ENCODE measurements around the gene CNGA2.

Gene CNGA2

GRCh38 chrX:151765026-151765425 lies 30.5 kb downstream of the CNGA2 start:
- in situ Hi-C loops (cut with HindIII; ENCODE audit: low sequenced_read_pairs) = loop anchor here (25.0 kb wide), 1 partner anchor 1072 kb away; the partner anchor contains the start of genes CETN2 and NSDHL
- DNase-seq (ENCODE audit: low read depth) = no peak
- TF ChIP-seq CTCF (IDR thresholded peaks at IDR 0.05; ENCODE audit: low read depth, low read length, missing control alignments) = no peak
- no peak overlapping the region for H3K4me3 ChIP-seq (ENCODE audit: low read depth, low read length)

GRCh38 chrX:151771726-151772125 lies 37.2 kb downstream of the CNGA2 start:
- TF ChIP-seq CTCF (IDR thresholded peaks at IDR 0.05; ENCODE audit: low read depth, low read length, missing control alignments) = no peak
- H3K4me3 ChIP-seq (ENCODE audit: low read depth, low read length) = no peak overlapping the region
- in situ Hi-C loops (cut with HindIII; ENCODE audit: low sequenced_read_pairs) = loop anchor here (25.0 kb wide), 1 partner anchor 1066 kb away; the partner anchor contains the start of genes CETN2 and NSDHL
- DNase-seq (ENCODE audit: low read depth) = no peak

- in situ Hi-C loops (cut with HindIII; ENCODE audit: low sequenced_read_pairs) = loop anchor here (25.0 kb wide), 1 partner anchor 1064 kb away; the partner anchor contains the start of genes CETN2 and NSDHL
- DNase-seq (ENCODE audit: low read depth) = no peak
- H3K4me3 ChIP-seq (ENCODE audit: low read depth, low read length) = no peak overlapping the region
- no peak for TF ChIP-seq CTCF (IDR thresholded peaks at IDR 0.05; ENCODE audit: low read depth, low read length, missing control alignments)
Observed at GRCh38 chrX:151773434-151773833, 38.9 kb downstream of the CNGA2 start.

GRCh38 chrX:151774421-151774820 lies 39.9 kb downstream of the CNGA2 start:
- H3K4me3 ChIP-seq (ENCODE audit: low read depth, low read length) = no peak overlapping the region
- no peak for TF ChIP-seq CTCF (IDR thresholded peaks at IDR 0.05; ENCODE audit: low read depth, low read length, missing control alignments)
- DNase-seq (ENCODE audit: low read depth) = no peak
- in situ Hi-C loops (cut with HindIII; ENCODE audit: low sequenced_read_pairs) = loop anchor here (25.0 kb wide), 1 partner anchor 1063 kb away; the partner anchor contains the start of genes CETN2 and NSDHL

- in situ Hi-C loops (cut with HindIII; ENCODE audit: low sequenced_read_pairs) = no loop called here
- no peak for TF ChIP-seq CTCF (IDR thresholded peaks at IDR 0.05; ENCODE audit: low read depth, low read length, missing control alignments)
- no peak for DNase-seq (ENCODE audit: low read depth)
- H3K4me3 ChIP-seq (ENCODE audit: low read depth, low read length) = no peak overlapping the region
Observed at GRCh38 chrX:151776181-151776731, 41.7 kb downstream of the CNGA2 start.

- no peak overlapping the region for H3K4me3 ChIP-seq (ENCODE audit: low read depth, low read length)
- TF ChIP-seq CTCF (IDR thresholded peaks at IDR 0.05; ENCODE audit: low read depth, low read length, missing control alignments) = no peak
- DNase-seq (ENCODE audit: low read depth) = no peak
- in situ Hi-C loops (cut with HindIII; ENCODE audit: low sequenced_read_pairs) = no loop called here
Observed at GRCh38 chrX:151776936-151777335, 42.4 kb downstream of the CNGA2 start.

All from astrocyte of the cerebellum (primary cell).